ENCODE data around the gene DCLRE1B.

The DCLRE1B gene

DNA sequence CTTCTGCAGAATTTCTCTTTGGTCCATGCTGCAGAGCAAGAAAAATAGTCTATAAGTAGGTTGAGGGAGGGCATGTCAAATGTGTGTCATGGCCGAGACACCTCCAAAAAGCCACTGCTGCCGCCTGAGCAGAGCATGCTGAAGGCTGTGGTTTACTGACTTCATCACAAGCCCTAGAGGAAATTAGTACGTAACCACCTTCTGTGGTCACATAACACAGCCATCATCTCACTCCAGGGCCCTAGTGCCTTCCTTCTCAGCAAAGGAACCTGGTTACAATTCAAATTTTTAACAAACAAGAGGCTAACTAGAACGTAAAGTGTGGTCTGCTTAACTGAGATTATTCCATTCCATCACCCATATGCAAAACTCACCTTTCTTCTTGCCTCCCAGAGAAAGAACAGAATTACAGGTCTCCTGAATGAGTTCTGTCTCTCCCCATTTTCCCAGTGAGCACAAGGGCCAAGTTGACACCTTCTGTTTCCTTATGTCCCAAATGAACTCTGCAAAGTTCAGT, 33.5 kb upstream of the DCLRE1B start, which contains the start of gene PTPN22:
Gene PTPN22 (minus strand): TSS at position 116 of the 517 bp plus-strand sequence.
- Histone ChIP-seq H3K9me3 (replicated peaks; ENCODE audit: low read length) (no peaks in the 10 kb centered on the region), H3K4me3 (ENCODE audit: low read length) (peak within 1 kb of the TSS; percentile 2), H3K36me3 (ENCODE audit: insufficient read depth, low read length) (no peaks in the 10 kb centered on the region), H3K4me2 (ENCODE audit: low read length) (peak within 1 kb of the TSS; percentile 43), H3K4me1 (ENCODE audit: control insufficient read depth, insufficient read depth, low read length) (peaks cover 23% of the 10 kb centered on the region), H3K9ac (ENCODE audit: low read depth, low read length) (no peak within 1 kb of the TSS), H3K27me3 (ENCODE audit: control insufficient read depth, insufficient read depth, low read length) (no peaks in the 10 kb centered on the region)

DNA sequence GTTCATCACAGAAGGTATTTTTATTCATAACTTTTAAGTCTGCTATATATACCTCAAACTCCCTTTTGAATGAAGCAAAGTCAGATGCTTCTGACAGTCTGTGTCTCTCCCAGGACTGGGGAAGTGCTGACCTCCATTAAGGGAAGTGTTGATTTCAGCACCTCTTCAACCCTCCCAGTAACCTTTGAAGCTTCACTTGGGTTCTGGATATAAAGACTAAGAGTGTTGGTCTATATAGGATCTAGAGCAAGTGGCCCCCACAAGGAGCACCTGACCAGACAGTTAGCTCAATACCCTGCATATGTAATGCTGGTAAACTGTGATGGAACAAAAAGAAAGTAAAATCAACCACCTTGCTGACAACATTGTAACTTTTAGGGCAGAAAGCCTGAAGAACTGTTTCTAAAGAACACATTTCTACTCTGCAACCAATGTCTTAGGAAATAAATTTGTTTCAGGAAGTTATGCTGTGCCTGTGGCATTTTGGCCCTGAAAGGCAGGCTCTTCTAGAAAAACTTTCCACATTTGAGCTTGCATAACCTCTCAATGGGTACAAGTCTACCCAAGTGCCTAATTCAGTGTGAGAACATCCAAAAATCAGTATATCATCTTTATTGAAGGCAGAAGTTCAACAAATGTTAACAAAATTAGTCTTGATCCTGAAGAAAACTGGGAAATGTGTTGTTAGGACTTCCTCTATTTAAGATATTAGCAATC, 32.7 kb upstream of the DCLRE1B start:
- H3K4me2 ChIP-seq (ENCODE audit: low read length) = no peak overlapping the region
- H3K36me3 ChIP-seq (ENCODE audit: insufficient read depth, low read length) = no peaks in the 10 kb centered on the region
- no peaks in the 10 kb centered on the region for H3K9me3 ChIP-seq (replicated peaks; ENCODE audit: low read length)
- H3K9ac ChIP-seq (ENCODE audit: low read depth, low read length) = no peak overlapping the region
- peaks cover 23% of the 10 kb centered on the region for H3K4me1 ChIP-seq (ENCODE audit: control insufficient read depth, insufficient read depth, low read length)
- no peak overlapping the region for H3K4me3 ChIP-seq (ENCODE audit: low read length)
- no peaks in the 10 kb centered on the region for H3K27me3 ChIP-seq (ENCODE audit: control insufficient read depth, insufficient read depth, low read length)

GRCh38 chr1:113874012-113874879, 30.9 kb upstream of the DCLRE1B start:
- Histone ChIP-seq H3K4me1 (ENCODE audit: control insufficient read depth, insufficient read depth, low read length) (peaks cover 9% of the 10 kb centered on the region), H3K4me3 (ENCODE audit: low read length) (no peak overlapping the region), H3K36me3 (ENCODE audit: insufficient read depth, low read length) (no peaks in the 10 kb centered on the region), H3K4me2 (ENCODE audit: low read length) (no peak overlapping the region), H3K9me3 (replicated peaks; ENCODE audit: low read length) (no peaks in the 10 kb centered on the region), H3K9ac (ENCODE audit: low read depth, low read length) (no peak overlapping the region), H3K27me3 (ENCODE audit: control insufficient read depth, insufficient read depth, low read length) (no peaks in the 10 kb centered on the region)

DNA sequence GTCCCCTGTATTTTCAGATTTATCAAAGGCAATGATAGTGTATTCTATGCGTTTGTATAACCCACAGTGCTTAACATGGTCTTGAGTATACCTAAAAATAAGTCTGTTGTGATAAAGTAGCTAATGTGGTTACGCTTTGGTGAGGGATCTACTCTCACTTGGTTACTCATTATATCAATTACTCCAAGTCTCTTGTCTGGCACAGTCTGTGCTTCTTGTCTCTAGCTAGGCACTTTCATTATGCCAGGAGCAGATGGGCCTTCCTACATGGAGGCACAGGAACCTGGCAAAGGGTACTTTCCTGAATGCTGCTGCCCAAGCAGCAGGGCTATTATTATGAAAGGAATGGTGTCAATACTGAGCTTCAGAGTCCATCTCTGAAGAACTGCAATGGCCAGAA, 29.4 kb upstream of the DCLRE1B start:
- H3K9me3 ChIP-seq (replicated peaks; ENCODE audit: low read length) = no peaks in the 10 kb centered on the region
- H3K27me3 ChIP-seq (ENCODE audit: control insufficient read depth, insufficient read depth, low read length) = no peaks in the 10 kb centered on the region
- no peak overlapping the region for H3K4me2 ChIP-seq (ENCODE audit: low read length)
- no peaks in the 10 kb centered on the region for H3K36me3 ChIP-seq (ENCODE audit: insufficient read depth, low read length)
- peaks cover 9% of the 10 kb centered on the region for H3K4me1 ChIP-seq (ENCODE audit: control insufficient read depth, insufficient read depth, low read length)
- no peak overlapping the region for H3K4me3 ChIP-seq (ENCODE audit: low read length)
- H3K9ac ChIP-seq (ENCODE audit: low read depth, low read length) = no peak overlapping the region

- Histone ChIP-seq H3K36me3 (ENCODE audit: insufficient read depth, low read length) (no peaks in the 10 kb centered on the region), H3K9me3 (replicated peaks; ENCODE audit: low read length) (no peaks in the 10 kb centered on the region), H3K4me2 (ENCODE audit: low read length) (no peak overlapping the region), H3K27me3 (ENCODE audit: control insufficient read depth, insufficient read depth, low read length) (no peaks in the 10 kb centered on the region), H3K9ac (ENCODE audit: low read depth, low read length) (no peak overlapping the region), H3K4me1 (ENCODE audit: control insufficient read depth, insufficient read depth, low read length) (peaks cover 8% of the 10 kb centered on the region), H3K4me3 (ENCODE audit: low read length) (no peak overlapping the region)
These were observed 28.9 kb upstream of the DCLRE1B start for GRCh38 chr1:113876176-113876575.

GRCh38 chr1:113879739-113880038, 25.4 kb upstream of the DCLRE1B start:
- Histone ChIP-seq H3K4me3 (ENCODE audit: low read length) (no peak overlapping the region), H3K27me3 (ENCODE audit: control insufficient read depth, insufficient read depth, low read length) (no peaks in the 10 kb centered on the region), H3K9ac (ENCODE audit: low read depth, low read length) (no peak overlapping the region), H3K9me3 (replicated peaks; ENCODE audit: low read length) (no peaks in the 10 kb centered on the region), H3K4me2 (ENCODE audit: low read length) (no peak overlapping the region), H3K36me3 (ENCODE audit: insufficient read depth, low read length) (no peaks in the 10 kb centered on the region), H3K4me1 (ENCODE audit: control insufficient read depth, insufficient read depth, low read length) (no peaks in the 10 kb centered on the region)

DNA sequence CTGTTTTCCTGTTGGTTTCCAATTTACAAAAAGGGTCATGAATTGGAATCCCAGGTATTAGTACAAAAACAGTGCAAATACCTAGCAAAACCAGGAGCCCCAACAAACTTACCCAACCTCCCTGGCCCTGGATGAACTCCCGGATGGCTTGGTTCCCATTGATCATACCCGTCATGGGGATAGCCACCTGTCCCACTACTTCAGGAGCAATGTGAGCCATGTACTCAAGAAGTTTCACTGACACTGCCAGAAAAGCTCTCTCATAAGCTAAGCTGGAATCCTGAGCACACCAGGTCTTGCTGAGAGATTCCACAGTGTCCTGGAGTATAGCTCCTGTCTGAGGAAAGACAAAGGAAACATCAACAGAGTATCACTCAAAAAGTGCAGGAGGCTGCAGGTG, 23.5 kb upstream of the DCLRE1B start:
- H3K36me3 ChIP-seq (ENCODE audit: insufficient read depth, low read length) = no peaks in the 10 kb centered on the region
- no peak overlapping the region for H3K9ac ChIP-seq (ENCODE audit: low read depth, low read length)
- no peak overlapping the region for H3K4me3 ChIP-seq (ENCODE audit: low read length)
- H3K27me3 ChIP-seq (ENCODE audit: control insufficient read depth, insufficient read depth, low read length) = no peaks in the 10 kb centered on the region
- no peak overlapping the region for H3K4me2 ChIP-seq (ENCODE audit: low read length)
- H3K4me1 ChIP-seq (ENCODE audit: control insufficient read depth, insufficient read depth, low read length) = no peaks in the 10 kb centered on the region
- no peaks in the 10 kb centered on the region for H3K9me3 ChIP-seq (replicated peaks; ENCODE audit: low read length)

- H3K9me3 ChIP-seq (replicated peaks; ENCODE audit: low read length) = no peaks in the 10 kb centered on the region
- H3K36me3 ChIP-seq (ENCODE audit: insufficient read depth, low read length) = no peaks in the 10 kb centered on the region
- no peak overlapping the region for H3K9ac ChIP-seq (ENCODE audit: low read depth, low read length)
- no peak overlapping the region for H3K4me2 ChIP-seq (ENCODE audit: low read length)
- H3K27me3 ChIP-seq (ENCODE audit: control insufficient read depth, insufficient read depth, low read length) = no peaks in the 10 kb centered on the region
- no peaks in the 10 kb centered on the region for H3K4me1 ChIP-seq (ENCODE audit: control insufficient read depth, insufficient read depth, low read length)
- H3K4me3 ChIP-seq (ENCODE audit: low read length) = no peak overlapping the region
These were observed 18.4 kb upstream of the DCLRE1B start for GRCh38 chr1:113886417-113887401.

DNA sequence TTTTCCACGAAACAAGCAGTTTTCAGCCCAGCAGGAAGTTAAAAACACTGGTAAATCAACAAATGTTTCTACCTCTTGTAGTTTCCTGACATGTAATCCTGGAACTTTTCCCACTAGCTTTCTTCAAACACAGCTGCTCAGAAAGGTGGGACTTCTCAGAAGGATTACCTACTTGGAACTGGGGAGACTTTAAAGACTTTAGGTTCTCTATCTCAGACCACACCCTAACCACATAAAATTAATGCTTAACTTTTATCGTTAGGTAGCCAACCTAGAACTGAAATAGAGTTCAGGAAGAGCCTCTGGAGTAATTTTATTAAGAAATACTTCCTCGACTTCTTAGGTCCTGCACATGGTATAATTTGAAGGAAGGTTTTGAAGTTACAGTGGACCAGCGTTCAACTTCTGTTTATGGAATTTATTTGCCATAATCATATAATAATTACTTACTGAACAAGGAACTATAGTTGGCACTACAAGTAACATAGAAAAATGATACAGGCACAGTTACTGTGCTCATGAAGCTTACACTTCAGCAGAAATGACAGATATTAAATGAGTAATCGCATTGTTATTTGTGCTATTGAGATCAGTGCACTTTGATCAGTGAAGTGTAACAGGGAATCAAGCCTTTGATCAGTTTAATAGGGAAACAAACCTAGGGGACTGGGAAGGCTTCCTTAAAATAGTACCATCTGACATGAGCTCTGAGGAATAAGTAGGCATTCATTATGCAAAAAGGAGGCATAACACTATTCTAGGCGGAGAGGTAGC, 17.5 kb upstream of the DCLRE1B start, which contains the start of gene BCL2L15:
Gene BCL2L15 (minus strand): TSS at position 180 of the 774 bp plus-strand sequence. CDS start 206 bp downstream, outside the sequence.
- H3K27me3 ChIP-seq (ENCODE audit: control insufficient read depth, insufficient read depth, low read length) = no peaks in the 10 kb centered on the region
- H3K4me1 ChIP-seq (ENCODE audit: control insufficient read depth, insufficient read depth, low read length) = no peaks in the 10 kb centered on the region
- H3K9me3 ChIP-seq (replicated peaks; ENCODE audit: low read length) = no peaks in the 10 kb centered on the region
- no peak within 1 kb of the TSS for H3K9ac ChIP-seq (ENCODE audit: low read depth, low read length)
- no peak within 1 kb of the TSS for H3K4me2 ChIP-seq (ENCODE audit: low read length)
- no peaks in the 10 kb centered on the region for H3K36me3 ChIP-seq (ENCODE audit: insufficient read depth, low read length)
- no peak within 1 kb of the TSS for H3K4me3 ChIP-seq (ENCODE audit: low read length)

GRCh38 chr1:113890816-113891215, 14.3 kb upstream of the DCLRE1B start:
- H3K4me3 ChIP-seq (ENCODE audit: low read length) = no peak overlapping the region
- no peaks in the 10 kb centered on the region for H3K9me3 ChIP-seq (replicated peaks; ENCODE audit: low read length)
- no peak overlapping the region for H3K4me2 ChIP-seq (ENCODE audit: low read length)
- H3K9ac ChIP-seq (ENCODE audit: low read depth, low read length) = no peak overlapping the region
- no peaks in the 10 kb centered on the region for H3K27me3 ChIP-seq (ENCODE audit: control insufficient read depth, insufficient read depth, low read length)
- peaks cover 15% of the 10 kb centered on the region for H3K36me3 ChIP-seq (ENCODE audit: insufficient read depth, low read length)
- no peaks in the 10 kb centered on the region for H3K4me1 ChIP-seq (ENCODE audit: control insufficient read depth, insufficient read depth, low read length)

Measured in skeletal muscle satellite cell (primary cell).